GM19351 (cell line): ENCODE measurements around the gene LHFPL6.
A peak's percentile ranks its signal among the peaks of the same experiment; 100 is the strongest.

ENCODE experiments used
- ATAC-seq: cut with Tn5 transposase; IDR thresholded peaks from one replicate; pipeline ENCODE4 v1.9.1; 2021; ENCODE audit warnings: mild to moderate bottlenecking, moderate library complexity; ENCODE audit not compliant: unreplicated experiment

The LHFPL6 gene

DNA sequence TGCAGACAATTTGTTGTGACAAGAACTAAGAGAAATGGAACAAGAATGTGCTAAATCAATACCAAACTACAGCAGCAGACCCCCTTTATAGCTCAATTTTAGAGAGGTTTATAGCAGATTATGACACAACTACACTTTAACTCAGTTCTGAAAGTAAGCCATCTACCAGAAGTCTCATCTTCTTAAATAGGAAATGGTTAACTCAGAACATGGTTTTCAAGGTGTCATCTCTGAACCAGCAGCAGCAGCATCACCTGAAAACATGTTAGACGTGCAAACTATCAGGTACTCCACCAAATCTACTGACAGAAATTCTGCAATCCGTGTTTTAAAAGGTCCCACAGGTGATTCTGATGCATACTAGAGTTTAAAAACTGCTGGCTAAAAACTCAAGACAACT, 6.8 kb downstream of the LHFPL6 start:
- no peak for ATAC-seq

DNA sequence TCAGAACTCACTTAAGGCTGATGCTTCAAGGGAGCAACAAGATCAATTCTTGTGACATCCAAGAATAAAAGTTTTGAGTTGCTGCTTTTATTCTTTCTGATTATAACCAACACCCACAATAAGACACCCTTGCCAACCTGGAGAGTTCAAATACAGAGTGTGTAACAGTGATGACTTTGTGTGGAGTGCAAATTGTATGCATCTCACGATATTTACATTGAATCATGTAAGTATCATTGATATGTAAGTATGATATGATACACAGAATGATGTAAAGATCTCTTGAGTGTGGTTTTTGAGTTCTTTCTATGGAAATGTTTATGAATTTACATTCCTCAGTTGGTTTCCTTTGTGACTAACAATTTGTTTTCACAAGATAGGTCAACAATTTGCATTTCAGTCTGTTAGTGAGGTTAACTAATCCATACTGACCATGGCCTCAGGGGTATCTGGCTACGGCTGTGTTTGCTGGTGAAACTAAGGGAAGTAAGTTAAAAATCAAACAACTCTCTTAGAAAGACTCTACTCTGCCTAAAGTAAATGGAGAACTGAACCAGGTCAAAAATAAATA, 12.4 kb downstream of the LHFPL6 start:
- ATAC-seq, result no peak

DNA sequence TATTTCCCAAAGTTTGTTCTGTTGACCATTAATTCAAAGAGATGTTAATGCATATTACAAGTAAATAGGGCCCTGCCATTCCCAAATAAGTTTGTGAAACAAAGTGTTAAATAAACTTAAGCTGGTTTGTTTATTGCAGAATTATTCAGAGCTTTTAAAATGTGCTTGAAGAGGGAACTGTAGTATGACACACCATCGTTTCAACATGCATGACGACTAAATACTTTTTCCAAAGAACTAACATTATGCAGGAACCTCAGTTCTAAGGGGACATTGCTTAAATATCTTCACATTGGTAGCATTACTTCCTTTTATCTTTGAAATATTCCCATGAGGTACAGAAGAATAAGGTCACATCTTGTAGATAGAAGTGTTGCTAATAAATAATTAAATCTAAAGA, 14.6 kb downstream of the LHFPL6 start:
- no peak for ATAC-seq

DNA sequence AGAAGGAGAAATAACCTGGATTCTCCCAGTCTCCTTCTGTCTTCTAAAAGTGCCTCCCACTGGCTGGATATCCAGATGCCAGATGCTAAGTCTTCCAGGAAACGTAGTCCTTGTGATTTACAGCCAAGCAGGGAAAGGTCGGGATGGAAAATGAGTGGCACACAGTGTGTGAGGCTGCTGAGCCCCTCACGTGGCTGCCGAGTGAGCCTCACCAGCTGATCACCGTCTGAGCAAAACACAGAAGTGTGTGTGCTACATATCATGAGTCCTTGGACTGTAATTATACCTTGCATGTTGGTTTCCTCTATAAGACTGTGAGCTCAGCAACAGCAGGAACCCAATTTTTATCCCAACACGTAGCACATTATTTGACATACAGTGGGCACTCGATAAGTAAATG, 15.1 kb downstream of the LHFPL6 start:
- ATAC-seq, result no peak

DNA sequence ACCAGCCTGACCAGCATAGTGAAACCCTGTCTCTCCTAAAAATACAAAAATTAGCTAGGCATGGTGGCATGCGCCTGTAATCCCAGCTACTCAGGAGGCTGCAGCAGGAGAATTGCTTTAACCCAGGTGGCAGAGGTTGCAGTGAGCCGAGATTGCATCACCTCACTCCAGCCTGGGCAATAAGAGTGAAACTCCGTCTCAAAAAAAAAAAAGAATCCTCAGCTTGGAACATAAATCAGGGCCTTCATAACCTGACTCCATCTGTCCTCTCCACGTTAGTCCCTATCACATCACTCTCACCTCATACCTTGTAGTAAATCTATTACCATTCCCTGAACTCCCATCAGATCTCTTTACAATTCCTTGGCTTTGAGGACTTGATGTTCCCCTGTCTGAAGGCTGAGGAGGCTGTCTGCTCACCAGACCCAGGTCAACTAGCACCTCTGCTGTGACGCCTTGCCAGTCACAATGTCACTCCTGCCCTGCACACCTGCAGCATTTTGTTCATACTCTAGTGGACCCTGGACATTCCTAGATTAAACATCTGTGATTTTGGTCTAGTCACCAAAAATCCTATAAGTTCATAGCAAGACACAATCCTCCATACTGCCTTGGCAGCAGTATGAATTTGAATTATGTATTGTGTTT, 15.9 kb downstream of the LHFPL6 start:
- no peak for ATAC-seq

DNA sequence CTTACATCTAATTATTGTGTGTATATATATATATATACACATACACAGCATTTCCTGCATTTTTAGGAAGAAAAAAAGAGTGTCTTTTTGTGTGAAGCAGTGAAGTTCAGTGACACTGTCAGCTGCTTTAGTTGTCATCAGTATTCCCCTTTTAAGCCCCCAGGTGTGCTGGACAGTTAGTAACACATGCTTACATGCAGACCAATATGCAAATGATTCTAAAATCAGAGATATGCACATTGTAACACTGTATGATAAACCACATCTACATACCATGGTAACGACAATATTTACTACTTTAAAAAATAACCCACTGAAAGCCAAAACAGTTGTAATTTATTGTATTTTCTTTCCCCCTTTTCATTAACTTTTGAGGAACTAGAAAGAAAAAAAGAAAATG, 16.8 kb downstream of the LHFPL6 start:
- peak; percentile 60 for ATAC-seq

DNA sequence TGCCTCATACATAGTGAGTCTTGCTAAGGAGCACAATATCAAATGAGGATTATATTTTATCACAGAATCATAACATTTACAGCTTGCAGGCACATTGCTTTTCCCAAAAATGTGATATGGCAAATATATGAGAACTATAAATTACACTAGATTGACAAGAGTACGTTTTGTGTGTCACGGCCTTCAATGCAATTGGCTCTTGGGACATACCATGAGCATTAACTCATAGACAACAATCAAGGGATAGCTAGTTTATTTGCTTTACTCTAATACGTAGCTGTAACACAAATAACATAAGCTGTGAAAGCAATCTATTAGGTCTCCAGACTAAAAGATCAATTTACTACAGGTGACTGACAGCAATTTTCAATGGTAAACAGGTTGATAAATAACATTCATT, 17.8 kb downstream of the LHFPL6 start:
- ATAC-seq, result no peak

DNA sequence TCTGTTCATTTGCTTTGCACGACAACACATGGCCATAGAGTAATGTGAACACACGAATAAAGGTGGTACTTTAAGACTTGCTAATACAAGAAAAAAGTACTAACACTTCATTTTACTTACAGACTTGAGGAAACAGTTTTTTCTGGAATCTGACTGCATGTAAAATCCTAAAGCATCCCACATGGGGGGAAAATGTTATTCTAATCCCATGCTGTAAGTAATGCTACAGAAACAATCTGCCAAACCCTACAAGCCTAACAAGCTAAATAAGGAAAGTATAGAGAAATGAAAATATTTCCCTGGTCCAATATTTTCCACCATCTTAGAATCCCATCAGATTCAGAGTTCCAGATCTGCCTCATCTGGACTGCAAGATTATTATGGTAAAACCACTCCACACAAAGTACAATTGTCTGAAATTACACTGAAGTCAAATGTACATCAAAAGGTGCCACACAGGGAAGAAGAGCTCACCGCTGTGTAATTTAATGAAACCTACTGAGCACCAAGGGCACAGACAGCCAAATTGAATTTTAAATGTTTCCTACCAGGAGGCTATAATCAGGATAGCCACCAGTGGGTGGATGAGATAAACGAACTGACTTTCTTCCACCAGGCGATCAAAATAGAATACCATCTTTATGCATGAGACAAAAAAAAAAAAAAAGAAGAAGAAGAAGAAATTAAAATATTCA, 22.0 kb downstream of the LHFPL6 start:
- no peak for ATAC-seq

DNA sequence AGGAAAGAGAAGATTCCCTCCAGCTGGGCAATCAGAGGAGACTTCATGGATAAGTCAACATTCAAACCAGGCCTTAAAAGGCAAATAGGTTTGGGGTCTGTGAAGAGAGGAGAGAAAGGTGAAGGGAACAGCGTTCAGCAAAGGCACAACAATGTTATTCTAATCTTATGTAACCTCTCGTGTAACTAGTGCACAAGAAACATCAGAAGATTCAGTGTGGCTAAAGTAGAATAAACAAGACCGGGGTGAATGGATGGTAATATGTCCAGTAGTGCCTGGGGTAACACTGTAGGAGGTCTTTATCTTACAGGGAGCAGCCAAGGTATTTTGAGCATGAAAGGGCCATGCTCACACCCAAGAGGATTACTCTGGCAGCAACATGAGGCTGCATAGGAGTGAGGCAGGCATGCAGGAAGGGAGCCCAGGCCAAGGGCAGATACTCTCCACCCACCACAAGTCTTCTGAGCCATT, 24.1 kb downstream of the LHFPL6 start:
- ATAC-seq, result no peak

DNA sequence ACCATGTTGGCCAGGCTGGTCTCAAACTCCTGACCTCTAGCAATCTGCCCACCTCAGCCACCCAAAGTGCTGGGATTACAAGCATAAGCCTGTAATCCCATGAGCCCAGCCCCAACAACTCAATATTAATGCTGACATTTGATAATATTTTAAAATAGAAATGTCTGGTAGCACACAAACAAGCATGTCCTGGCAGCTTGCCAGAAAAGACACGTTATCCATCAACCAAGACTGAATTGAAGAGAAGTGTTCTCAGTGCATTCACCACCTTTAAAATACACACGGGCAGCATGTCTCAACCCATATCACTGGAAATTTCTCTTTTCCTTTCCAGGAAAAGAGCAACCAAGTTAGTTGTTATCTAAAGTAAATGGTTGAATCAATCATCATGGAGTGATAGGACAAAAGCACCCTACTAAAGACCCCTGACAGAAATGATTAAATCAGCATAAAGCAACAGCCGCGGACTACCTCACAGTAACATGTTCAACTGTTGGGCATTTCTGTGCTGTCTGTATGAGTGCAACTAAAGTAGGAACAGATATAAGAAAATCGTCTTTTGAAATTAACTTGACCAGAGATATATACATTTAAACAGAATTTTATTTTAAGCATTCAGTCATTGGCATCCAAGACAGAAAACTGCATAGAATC, 25.0 kb downstream of the LHFPL6 start:
- ATAC-seq, result no peak

DNA sequence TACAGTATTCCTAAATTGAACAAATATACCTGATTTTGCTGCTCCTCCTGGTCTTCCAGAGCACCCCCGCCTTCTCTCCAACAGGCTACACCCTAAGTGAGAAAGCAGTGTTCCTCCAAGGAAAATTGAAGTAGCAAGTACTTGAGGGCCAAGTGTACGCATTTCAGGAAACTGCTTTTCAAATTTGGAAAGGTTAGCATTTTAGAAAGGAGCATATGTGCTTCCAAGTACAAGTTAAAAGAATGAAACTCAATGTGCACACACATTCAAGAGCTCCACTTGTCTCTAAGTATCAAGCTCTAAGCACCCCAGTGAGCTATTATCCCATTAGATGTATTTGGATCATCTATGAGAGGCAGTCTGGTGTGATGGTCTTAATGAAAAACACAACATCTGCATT, 25.8 kb downstream of the LHFPL6 start:
- ATAC-seq, result no peak

DNA sequence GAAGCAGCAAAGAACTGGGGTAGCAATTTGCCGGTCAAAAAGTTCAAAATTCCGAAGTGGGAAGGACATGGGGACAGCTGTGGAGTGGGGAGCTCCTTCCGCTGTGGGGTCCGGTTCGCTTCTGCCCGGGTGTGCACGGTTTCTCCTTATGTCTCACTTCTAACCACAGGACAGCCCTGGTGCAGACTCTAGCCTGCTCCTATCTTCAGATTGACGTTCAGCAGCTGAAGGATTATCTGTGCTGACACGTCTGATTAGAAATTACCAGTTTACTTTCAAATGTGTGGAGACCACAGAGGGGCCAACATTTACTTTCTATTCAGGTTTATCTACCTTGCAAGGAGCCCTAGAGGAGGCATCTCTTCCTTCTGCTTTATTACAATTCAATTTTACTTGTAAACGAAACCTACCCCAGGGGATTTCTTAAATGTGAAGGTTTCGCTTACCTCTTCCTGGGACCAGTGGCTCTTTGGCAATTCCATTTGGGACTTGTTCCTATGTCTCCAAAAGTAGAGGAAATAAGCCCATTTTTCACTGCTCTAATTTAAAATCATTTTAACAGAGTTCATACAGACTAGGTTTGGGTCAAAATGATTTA, 27.3 kb downstream of the LHFPL6 start:
- no peak for ATAC-seq

DNA sequence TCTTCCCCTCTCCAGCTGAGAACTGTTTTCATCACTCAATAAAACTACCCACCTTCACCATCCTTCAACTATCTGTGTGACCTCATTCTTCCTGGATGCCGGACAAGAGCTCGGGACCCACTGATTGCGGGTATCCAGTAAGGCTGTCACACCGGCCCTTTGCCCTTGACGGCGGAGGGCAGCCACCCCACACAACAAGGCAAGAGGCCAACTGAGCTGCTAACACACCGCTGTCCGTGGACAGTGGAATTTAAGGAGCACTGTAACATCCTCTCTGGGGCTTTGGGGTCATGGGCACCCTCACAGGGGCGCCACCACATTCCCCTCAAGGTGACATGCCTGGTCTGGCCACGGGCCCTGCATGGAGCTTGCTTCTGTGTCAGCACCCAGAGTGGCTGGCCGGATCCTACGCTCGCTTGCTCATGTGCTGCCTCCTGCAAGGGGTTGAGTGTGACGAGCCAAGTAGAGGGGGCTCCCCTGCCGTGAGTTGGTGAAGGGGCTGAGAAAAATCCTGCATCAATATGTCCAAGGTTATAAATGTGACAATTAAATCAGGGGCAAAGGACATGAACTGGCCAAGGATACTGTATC, 31.4 kb downstream of the LHFPL6 start:
- ATAC-seq, result no peak

DNA sequence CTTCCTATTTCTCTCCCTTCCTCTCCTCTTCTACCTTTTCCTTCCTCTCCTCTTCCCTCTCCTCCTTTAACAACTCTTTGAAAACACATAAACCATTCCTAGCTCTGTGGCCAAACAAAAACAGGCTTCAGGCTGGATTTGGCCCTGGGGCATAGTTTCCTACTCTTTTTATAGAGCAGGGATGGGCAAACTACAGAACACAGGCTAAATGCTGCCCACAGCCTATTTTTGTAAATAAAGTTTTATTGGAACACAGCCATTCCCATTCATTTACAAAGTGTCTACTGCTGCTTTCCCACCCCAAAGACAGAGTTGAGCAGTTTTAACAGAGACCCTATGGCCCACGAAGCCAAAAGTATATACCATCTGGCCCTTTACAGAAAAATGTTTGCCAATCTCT, 35.4 kb downstream of the LHFPL6 start:
- ATAC-seq, result no peak

DNA sequence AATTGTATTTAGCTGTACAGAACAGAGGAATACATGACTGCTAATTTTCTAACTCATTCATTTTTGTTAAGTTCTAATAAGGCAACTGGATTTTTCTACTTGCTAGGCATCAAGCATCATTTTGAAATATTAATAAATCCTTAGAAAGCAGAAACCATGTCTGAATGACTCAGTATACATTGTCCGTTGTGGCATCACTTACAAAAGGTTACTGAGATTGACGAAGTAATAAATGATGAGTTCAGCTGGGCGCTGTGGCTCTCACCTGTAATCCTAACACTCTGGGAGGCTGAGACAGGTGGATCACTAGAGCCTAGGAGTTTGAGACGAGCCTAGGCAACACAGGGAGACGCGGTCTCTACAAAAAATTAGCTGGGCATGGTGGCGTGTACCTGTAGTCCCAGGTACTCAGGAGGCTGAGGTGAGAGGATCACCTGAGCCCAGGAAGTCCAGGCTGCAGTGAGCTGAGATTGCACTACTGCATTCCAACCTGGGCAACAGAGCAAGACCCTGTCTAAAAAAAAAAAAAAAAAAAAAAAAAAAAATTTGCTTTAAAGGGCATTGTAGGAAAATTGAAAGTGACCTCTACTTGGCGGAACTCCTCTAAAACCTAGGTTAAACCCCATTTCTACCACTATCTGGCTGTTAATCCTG, 36.6 kb downstream of the LHFPL6 start:
- ATAC-seq, result no peak

DNA sequence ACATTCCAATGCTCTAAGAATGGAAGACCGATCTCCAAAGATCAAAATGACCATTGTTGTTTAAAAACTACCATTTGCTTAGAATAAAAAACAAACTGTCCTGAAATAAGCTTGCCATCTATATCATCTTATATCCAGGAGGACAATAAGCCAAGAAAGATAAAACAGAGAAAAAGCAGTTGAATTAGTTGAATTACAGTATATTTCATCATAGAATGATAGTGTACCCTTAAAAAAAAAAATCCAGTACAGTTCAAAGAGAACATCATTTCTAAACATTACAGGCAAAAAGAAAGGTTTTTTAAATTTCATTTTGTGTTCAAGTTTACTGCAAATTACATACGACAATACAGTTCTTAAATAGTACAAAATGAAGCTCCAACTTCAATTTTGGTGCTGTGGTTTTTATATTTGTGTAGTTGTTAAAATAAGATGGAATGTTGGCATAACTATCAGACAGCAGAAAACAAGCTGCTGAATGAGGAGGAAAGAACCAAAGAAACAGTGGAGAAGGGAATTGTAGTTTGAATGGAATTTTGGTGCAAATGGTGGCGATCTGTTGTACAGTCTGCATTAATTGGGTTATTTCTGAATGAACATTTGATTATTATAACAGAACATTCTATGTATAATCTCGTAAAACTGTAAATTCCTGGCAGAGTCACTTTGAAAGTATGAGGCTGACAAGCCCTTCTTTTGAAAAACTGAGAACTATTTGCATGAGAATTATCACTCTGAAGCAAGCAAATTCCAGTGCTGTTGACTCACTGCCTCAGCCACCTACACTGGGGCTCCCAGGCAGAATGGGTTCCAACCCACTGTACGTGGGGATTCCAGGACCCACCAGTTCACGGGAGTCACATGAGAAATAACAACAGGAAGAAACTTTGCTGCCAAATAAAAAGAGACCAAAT, 37.7 kb downstream of the LHFPL6 start:
- no peak for ATAC-seq

DNA sequence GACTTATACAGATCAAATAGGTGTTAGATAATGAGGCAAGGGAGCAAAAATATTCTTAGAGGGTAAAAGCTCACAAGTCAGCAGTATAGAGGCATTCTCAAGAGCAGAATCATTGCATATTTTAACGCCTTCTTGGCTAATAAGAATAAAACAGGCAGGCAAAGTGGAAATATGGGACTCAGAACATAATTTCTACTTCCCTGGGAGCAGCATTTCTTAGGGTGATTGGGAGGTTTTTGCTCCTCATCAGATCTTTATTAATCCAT, 39.6 kb downstream of the LHFPL6 start:
- no peak for ATAC-seq

DNA sequence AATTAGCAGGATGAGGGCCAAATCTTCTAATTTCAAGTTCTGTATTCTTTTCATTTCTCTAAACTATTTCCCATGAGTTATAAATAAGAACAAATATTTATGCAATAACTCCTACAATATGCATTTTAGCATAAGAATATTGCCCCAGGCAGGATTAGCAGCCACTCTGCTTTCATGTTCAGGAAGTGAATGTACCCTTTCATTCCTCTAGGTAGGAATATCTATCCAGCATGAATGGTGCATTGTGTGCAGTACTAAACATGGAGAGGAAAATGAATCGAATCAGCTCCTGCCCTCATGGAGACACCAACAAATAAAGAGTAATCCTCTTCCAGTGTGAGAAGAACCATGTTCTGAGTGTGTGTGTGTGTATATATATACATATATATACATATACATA, 41.0 kb downstream of the LHFPL6 start:
- no peak for ATAC-seq

DNA sequence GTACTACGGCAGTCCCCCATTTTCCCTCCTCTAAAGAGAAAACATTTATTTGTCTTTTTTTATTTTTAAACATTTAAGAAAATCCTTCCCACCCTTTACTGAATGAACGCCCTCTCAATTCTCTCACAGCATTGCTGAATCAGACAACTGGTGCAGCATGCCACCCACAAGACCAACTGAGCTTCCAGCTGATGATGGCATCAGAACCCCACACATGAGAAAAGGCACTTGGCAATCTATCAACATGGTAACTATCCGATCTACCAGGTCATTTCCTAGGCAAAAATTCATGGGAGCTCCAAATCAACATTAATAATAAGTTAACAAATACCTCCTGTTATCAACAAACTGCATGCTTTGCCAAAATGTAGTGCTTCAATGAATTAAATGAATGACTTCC, 43.1 kb downstream of the LHFPL6 start:
- ATAC-seq, result no peak
